OCI-LY3 (cell line): ENCODE results near the gene NAV2.

Experiments used
- H2AFZ ChIP-seq: fragments of 200-600, 300-600 bp; shearing (Covaris generic); 2 replicates; pipeline ENCODE4 v1.6.0; 2014; ENCODE audit warnings: antibody characterized with exemption, low read depth, low read length
- H3K27ac ChIP-seq: fragments of 200-600, 300-600 bp; sonication (generic); 2 replicates; pipeline ENCODE4 v1.5.1; 2014; ENCODE audit warnings: mild to moderate bottlenecking, low read length, moderate library complexity, mixed read lengths
- H3K27me3 ChIP-seq: fragments of 200-600, 300-600 bp; sonication (generic); 2 replicates; pipeline ENCODE4 v1.6.1; 2014; ENCODE audit warnings: low read depth, low read length, mixed read lengths
- H3K36me3 ChIP-seq: fragments of 200-600, 300-600 bp; sonication (generic); replicated peaks from 2 replicates; pipeline ENCODE3; 2014; ENCODE audit warnings: low read depth, low read length, mixed read lengths
- H3K4me1 ChIP-seq: fragments of 300-600, 200-600 bp; sonication (generic); 2 replicates; pipeline ENCODE4 v1.6.1; 2014; ENCODE audit warnings: low read length, mixed read lengths
- H3K4me2 ChIP-seq: fragments of 200-600, 300-600 bp; sonication (generic); 2 replicates; pipeline ENCODE4 v1.6.1; 2014; ENCODE audit warnings: low read length, mixed read lengths
- H3K4me3 ChIP-seq: fragments of 300-600, 200-600 bp; sonication (generic); 2 replicates; pipeline ENCODE4 v1.5.1; 2014; ENCODE audit warnings: antibody characterized with exemption, mild to moderate bottlenecking, low read length, moderate library complexity
- H3K79me2 ChIP-seq: fragments of 300-600, 200-600 bp; shearing (Covaris generic); 2 replicates; pipeline ENCODE4 v1.6.1; 2014; ENCODE audit warnings: mild to moderate bottlenecking, low read length, mixed read lengths
- H3K9ac ChIP-seq: fragments of 300-600, 200-600 bp; shearing (Covaris generic); 2 replicates; pipeline ENCODE4 v1.6.0; 2014; ENCODE audit warnings: mild to moderate bottlenecking, low read length, moderate library complexity
- H3K9me3 ChIP-seq: fragments of 200-600, 300-600 bp; shearing (Covaris generic); 2 replicates; pipeline ENCODE4 v1.6.1; 2014; ENCODE audit warnings: low read length, mixed read lengths; ENCODE audit not compliant: insufficient read depth
- H4K20me1 ChIP-seq: fragments of 200-600, 300-600 bp; sonication (generic); 2 replicates; pipeline ENCODE4 v1.6.1; 2016; ENCODE audit warnings: low read length, mixed read lengths; ENCODE audit not compliant: insufficient read depth
- EZH2phosphoT487 ChIP-seq: fragments of 200-600 bp; shearing (Covaris generic); IDR thresholded peaks from 2 replicates; pipeline ENCODE4 v1.6.1; 2018; ENCODE audit warnings: antibody characterized with exemption, mixed run types, low read depth
- TF ChIP-seq, protein P1 (sequence below): fragments of 200-600, 300-600 bp; sonication (generic); IDR thresholded peaks from 2 replicates; pipeline ENCODE4 v1.5.1; 2014; ENCODE audit warnings: antibody characterized with exemption, low read length, low read depth

NAV2 gene, protein sequence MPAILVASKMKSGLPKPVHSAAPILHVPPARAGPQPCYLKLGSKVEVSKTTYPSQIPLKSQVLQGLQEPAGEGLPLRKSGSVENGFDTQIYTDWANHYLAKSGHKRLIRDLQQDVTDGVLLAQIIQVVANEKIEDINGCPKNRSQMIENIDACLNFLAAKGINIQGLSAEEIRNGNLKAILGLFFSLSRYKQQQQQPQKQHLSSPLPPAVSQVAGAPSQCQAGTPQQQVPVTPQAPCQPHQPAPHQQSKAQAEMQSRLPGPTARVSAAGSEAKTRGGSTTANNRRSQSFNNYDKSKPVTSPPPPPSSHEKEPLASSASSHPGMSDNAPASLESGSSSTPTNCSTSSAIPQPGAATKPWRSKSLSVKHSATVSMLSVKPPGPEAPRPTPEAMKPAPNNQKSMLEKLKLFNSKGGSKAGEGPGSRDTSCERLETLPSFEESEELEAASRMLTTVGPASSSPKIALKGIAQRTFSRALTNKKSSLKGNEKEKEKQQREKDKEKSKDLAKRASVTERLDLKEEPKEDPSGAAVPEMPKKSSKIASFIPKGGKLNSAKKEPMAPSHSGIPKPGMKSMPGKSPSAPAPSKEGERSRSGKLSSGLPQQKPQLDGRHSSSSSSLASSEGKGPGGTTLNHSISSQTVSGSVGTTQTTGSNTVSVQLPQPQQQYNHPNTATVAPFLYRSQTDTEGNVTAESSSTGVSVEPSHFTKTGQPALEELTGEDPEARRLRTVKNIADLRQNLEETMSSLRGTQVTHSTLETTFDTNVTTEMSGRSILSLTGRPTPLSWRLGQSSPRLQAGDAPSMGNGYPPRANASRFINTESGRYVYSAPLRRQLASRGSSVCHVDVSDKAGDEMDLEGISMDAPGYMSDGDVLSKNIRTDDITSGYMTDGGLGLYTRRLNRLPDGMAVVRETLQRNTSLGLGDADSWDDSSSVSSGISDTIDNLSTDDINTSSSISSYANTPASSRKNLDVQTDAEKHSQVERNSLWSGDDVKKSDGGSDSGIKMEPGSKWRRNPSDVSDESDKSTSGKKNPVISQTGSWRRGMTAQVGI (N-terminal part only)

GRCh38 chr11:19712281-19713195, at the start of gene NAV2:
TSS of gene NAV2 (plus strand) at chr11:19712837. CDS start at chr11:19713696, 859 bp downstream.
- Histone ChIP-seq H3K4me1 (peaks cover 6% of the 10 kb centered on the region; the same call in 1 of the 2 replicates), H3K79me2 (no peaks in the 10 kb centered on the region), H3K27ac (no peak within 1 kb of the TSS), H3K9ac (peak within 1 kb of the TSS; percentile 70), H3K36me3 (no peaks in the 10 kb centered on the region), H3K4me3 (peak within 1 kb of the TSS; percentile 75), H3K27me3 (peaks cover 24% of the 10 kb centered on the region; the same call in 1 of the 2 replicates), H4K20me1 (no peaks in the 10 kb centered on the region), H2AFZ (peak within 1 kb of the TSS; percentile 72), H3K4me2 (peak within 1 kb of the TSS; percentile 98), H3K9me3 (no peaks in the 10 kb centered on the region)
- TF ChIP-seq, protein P1, sequence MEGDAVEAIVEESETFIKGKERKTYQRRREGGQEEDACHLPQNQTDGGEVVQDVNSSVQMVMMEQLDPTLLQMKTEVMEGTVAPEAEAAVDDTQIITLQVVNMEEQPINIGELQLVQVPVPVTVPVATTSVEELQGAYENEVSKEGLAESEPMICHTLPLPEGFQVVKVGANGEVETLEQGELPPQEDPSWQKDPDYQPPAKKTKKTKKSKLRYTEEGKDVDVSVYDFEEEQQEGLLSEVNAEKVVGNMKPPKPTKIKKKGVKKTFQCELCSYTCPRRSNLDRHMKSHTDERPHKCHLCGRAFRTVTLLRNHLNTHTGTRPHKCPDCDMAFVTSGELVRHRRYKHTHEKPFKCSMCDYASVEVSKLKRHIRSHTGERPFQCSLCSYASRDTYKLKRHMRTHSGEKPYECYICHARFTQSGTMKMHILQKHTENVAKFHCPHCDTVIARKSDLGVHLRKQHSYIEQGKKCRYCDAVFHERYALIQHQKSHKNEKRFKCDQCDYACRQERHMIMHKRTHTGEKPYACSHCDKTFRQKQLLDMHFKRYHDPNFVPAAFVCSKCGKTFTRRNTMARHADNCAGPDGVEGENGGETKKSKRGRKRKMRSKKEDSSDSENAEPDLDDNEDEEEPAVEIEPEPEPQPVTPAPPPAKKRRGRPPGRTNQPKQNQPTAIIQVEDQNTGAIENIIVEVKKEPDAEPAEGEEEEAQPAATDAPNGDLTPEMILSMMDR: no peak

DNA sequence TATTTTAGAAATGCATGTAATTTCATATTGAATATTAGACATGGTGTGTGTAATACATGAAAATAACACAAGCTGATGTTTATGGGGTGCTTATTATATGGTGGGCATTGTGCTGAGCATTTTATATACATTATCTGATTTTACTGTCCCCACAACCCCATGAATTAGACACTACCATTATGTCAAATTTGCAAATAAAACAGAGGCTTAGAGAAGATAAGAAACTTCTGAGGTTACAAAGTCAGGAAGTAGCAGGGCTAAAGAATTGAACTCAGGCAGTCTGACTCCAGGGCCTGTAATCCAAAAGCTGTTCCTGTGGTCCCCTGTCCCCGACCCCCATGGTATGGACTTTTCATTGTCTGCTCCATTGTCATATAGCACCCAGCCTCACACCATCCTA, 49.4 kb upstream of the NAV2 start:
- H3K9ac ChIP-seq: no peak overlapping the region
- peaks cover 11% of the 10 kb centered on the region for H3K4me1 ChIP-seq
- no peaks in the 10 kb centered on the region for H3K79me2 ChIP-seq
- no peaks in the 10 kb centered on the region for H4K20me1 ChIP-seq
- TF ChIP-seq, protein P1: no peak
- no peak for TF ChIP-seq EZH2phosphoT487
- H3K4me3 ChIP-seq: no peak overlapping the region
- no peak overlapping the region for H3K4me2 ChIP-seq
- no peaks in the 10 kb centered on the region for H3K9me3 ChIP-seq
- H3K27ac ChIP-seq: no peak overlapping the region
- H3K36me3 ChIP-seq: no peaks in the 10 kb centered on the region
- no peak overlapping the region for H2AFZ ChIP-seq
- peaks cover 15% of the 10 kb centered on the region for H3K27me3 ChIP-seq

GRCh38 chr11:19664886-19665548, 47.6 kb upstream of the NAV2 start:
- H3K36me3 ChIP-seq: no peaks in the 10 kb centered on the region
- H3K9ac ChIP-seq: no peak overlapping the region
- no peak overlapping the region for H3K4me3 ChIP-seq
- H3K4me2 ChIP-seq: no peak overlapping the region
- H3K4me1 ChIP-seq: peaks cover 5% of the 10 kb centered on the region
- no peaks in the 10 kb centered on the region for H3K79me2 ChIP-seq
- no peaks in the 10 kb centered on the region for H4K20me1 ChIP-seq
- no peak overlapping the region for H2AFZ ChIP-seq
- no peaks in the 10 kb centered on the region for H3K9me3 ChIP-seq
- H3K27me3 ChIP-seq: peaks cover 15% of the 10 kb centered on the region
- no peak overlapping the region for H3K27ac ChIP-seq
- no peak for TF ChIP-seq EZH2phosphoT487
- TF ChIP-seq, protein P1: no peak
